GM13977 (cell line): ENCODE measurements around the gene LEUTX.

ENCODE experiments used
- DNase-seq: peaks from one replicate; pipeline ENCODE4 v3.0.0; 2012; ENCODE audit warnings: low spot score
- in situ Hi-C: fragments of 300-500 bp; cut with MboI; formaldehyde crosslinking; loops from one replicate; pipeline ENCODE4 v1.12.0; 2022; ENCODE audit warnings: low sequenced_read_pairs, low pct_unique_long_range_greater_than_20kb, mixed read lengths, inconsistent platforms; ENCODE audit not compliant: unreplicated experiment
- TF ChIP-seq, protein P1 (sequence below): IDR thresholded peaks from 2 replicates; pipeline ENCODE4 v1.5.1; 2012; ENCODE audit warnings: mild to moderate bottlenecking, control low read depth; ENCODE audit not compliant: insufficient read depth; ENCODE audit errors: extremely low read depth, missing control alignments

The LEUTX gene

DNA sequence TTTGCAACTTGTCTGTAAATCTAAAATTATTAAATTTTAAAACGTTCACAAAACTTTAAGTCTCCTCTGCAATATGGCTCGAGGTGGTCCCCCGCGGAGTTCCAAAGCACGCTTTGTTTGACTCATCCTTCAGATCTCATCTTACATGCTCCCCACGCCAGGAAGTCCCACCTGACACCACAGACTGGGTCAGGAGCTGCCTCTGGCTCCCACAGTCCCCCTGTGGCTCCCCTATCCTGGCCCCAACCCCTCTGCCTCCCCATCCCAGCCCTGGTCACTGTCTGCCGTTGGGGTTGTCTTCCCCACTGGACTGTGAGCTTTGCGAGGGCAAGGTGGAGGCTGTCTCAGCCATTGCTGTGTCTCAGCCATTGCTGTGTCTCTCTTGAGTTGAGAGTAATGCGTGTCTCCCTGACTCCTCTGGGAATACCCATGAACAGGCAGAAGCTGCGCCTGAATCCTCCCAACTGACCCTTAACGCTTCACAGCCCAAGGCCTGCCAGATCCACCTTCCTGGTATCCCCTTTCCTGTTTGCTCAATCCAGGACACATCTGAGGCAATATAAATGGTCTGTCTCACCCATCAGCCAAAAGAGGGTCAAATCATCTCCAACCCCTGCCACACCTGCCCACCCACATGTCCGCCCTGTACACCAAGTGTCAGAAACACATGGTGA lies 39.4 kb downstream of the LEUTX start:
- TF ChIP-seq, protein P1, sequence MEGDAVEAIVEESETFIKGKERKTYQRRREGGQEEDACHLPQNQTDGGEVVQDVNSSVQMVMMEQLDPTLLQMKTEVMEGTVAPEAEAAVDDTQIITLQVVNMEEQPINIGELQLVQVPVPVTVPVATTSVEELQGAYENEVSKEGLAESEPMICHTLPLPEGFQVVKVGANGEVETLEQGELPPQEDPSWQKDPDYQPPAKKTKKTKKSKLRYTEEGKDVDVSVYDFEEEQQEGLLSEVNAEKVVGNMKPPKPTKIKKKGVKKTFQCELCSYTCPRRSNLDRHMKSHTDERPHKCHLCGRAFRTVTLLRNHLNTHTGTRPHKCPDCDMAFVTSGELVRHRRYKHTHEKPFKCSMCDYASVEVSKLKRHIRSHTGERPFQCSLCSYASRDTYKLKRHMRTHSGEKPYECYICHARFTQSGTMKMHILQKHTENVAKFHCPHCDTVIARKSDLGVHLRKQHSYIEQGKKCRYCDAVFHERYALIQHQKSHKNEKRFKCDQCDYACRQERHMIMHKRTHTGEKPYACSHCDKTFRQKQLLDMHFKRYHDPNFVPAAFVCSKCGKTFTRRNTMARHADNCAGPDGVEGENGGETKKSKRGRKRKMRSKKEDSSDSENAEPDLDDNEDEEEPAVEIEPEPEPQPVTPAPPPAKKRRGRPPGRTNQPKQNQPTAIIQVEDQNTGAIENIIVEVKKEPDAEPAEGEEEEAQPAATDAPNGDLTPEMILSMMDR: no peak
- in situ Hi-C loops: no loop called here
- DNase-seq: no peak

DNA sequence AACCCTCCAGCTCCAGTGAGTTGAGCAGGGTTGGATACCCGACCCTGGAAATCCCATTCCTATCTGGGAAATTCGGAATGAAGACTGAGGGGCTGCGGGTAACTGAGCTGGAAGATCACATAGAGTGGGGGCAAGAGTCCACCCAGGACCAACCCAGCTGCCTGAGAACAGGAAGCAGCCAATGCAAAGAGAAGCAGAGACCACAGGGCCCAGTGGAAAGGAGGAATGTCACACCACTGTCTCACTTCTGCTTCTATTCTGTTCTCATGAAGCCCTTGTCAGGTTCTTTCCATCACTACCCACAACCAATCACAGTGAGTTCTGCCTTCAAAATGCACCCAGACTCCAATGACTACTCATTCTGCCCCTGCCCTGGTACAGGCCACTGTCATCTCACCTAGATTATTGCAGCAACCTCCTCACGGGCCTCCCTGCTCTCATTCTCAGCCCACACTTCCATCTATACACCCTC lies 40.0 kb downstream of the LEUTX start:
- TF ChIP-seq, protein P1: no peak
- peak; percentile 78 for DNase-seq
- in situ Hi-C loops: no loop called here

DNA sequence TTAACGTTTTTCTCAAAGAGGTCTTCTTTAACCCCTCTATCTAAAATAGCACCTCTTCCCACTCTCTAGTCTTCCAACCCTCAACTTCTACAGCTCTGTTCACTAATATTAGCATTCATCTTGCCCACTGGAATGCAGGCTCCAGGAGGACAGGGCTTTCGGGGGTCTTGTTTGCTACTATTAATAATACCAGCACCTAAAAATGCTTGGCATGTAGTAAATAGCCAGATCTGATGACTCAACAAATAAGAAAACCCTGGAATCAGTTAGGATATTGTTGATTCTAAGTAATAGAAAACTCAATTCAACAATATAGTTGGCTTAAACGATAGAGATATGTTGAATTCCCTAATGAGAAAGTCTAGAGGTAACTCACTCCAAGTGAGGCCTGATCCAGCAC lies 41.1 kb downstream of the LEUTX start:
- no peak for DNase-seq
- TF ChIP-seq, protein P1: no peak
- in situ Hi-C loops: no loop called here

DNA sequence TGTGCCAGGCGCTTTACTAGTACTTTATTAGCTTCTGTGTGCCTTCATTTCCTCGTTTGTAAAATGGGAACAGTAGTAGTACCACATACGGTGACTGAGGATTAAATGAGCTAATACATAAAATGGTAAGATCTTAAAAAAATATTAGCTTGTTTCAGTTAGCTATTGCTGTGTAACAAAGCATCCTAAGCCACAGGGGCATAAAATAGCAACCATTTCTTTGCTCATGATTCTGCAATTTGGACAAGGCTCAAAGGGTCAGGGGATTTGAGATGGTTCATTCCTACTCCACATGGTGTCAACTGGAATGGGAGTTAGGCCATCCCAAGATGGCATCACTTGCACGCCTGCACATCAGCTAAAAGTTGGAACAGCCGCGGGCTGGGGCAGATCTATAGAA lies 42.0 kb downstream of the LEUTX start:
- DNase-seq: no peak
- in situ Hi-C loops: no loop called here
- TF ChIP-seq, protein P1: no peak

DNA sequence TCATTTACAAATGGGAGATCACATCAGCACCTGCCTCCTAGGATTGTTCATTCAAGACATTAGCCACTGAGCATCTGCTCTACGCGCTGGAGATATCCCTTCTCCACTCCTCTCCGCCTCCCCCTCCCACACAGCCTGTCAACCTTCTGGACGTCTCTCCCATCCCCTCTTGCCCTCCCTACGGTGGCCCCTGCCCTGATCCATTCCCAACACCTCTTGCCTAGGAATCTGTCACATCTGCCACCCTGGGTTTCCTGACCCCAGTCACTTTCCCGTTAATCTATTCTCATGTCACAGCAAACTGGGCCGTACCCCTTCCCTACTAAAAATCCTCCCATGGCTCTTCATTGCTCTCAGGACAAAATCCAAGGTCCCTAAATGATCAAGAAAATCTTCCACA lies 45.0 kb downstream of the LEUTX start:
- in situ Hi-C loops: no loop called here
- no peak for DNase-seq
- TF ChIP-seq, protein P1: no peak

DNA sequence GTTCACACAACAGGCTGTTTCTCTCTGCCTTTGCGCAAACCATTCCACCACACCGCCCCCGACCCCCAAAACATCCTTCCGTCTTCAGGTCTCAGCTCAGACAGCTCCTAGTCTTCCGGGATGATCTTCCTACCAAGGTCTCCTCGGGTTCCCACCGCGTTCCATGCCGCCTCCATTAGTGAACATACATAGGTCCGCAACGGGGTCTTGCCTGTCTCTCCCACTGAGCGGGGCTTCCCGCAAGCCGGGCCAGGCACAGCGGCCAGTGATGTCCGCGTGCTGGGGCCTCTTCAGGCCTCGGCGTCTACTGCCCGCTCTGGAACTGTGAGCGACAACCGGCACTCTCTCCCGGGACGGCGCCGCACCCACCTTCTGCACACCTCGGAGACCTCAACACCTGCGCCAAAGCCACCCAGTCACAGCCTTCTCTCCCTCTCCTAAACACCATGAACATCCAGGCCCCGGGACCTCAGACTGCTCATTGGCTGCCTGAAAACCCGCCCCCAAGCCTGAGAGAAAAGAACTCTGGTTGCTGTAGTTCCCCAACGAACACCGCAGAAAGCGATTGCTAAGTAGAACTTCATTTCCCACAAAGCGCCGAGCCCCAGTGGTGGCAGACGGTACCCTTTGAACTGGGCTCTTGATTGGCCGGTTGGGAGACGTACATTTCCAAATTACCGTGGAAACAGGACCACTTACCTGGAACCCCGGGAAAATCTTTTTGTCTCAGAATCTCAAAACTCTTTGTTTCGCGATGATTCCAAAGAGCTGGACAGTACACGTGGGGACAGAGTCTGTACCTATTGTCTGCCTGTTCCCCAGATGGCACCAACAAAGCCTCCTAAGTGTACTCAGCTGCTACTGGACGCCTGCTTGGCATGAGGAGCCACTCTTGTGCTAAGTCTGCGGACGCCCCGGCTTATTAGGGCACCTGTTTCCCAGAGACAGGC lies 45.8 kb downstream of the LEUTX start:
- peak; percentile 95 for DNase-seq
- TF ChIP-seq, protein P1: no peak
- in situ Hi-C loops: no loop called here
